ENCODE measurements around the gene ANKRD45. TPM values are rescaled to one million over a fixed set of nuclear protein-coding genes. Genes with fewer than 3 reads are reported as not detected.
"Not testable (repeated sequence)": the region's sequence is repeated elsewhere in the genome, so short reads cannot be mapped to it uniquely, and the experiment has no call there.

The ANKRD45 gene
- total RNA-seq, 1 donor from 2014 or later, result not detected

DNA sequence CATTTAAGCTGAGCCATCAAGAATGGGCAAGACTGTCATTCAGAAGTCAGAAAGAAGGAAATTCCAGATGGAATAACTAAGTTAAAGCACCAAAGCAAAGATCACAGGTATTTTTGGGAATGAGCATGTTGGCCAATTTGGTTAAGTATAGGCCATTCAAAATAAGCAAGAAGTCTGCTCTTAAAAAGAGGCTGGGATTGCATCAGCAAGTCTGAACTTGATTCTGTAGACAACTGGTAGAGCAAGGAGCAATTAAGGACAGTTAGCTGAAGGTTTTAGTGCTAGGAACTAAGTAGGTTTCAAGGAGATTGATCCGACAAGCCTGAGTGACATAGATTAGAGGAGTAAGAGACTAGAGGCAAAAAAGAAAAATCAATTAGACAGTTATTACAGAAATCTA lies 8.4 kb downstream of the ANKRD45 start:
- Mint-ChIP-seq H3K27ac (ENCODE audit: unreplicated experiment) (peak overlapping the region; percentile 8), H3K4me3 (ENCODE audit: unreplicated experiment) (no peak overlapping the region), H3K4me1 (ENCODE audit: low read depth) (no peaks in the 10 kb centered on the region), H3K27me3 (ENCODE audit: low read depth) (no peaks in the 10 kb centered on the region), H3K36me3 (ENCODE audit: low read depth) (peaks cover 1% of the 10 kb centered on the region), H3K9me3 (ENCODE audit: low read depth) (peaks cover 12% of the 10 kb centered on the region)
- no peak for TF ChIP-seq CTCF (IDR thresholded peaks at IDR 0.05)
- no peak for DNase-seq (ENCODE audit: low spot score)

DNA sequence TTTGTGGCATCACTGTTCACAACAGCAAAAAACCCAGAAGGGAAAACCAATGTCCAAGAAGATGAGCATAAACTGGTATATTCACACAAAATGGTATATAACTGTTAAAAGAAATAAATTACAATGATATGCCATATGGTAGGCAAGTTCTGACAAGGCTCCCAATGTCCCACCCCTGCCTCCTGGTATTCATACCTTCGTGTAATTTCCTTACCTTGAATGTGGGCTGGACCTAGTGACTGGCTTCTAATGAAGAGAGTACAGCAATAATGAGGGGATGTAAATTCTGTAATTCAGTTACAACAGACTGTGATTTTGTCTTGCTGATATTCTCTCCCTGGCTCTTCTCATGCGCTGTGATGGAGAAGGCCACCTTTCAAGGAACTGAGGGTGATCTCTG lies 9.3 kb downstream of the ANKRD45 start:
- no peak overlapping the region for H3K4me3 Mint-ChIP-seq (ENCODE audit: unreplicated experiment)
- no peak for DNase-seq (ENCODE audit: low spot score)
- H3K9me3 Mint-ChIP-seq (ENCODE audit: low read depth), result peaks cover 16% of the 10 kb centered on the region
- H3K4me1 Mint-ChIP-seq (ENCODE audit: low read depth), result no peaks in the 10 kb centered on the region
- H3K27ac Mint-ChIP-seq (ENCODE audit: unreplicated experiment), result no peak overlapping the region
- TF ChIP-seq CTCF (IDR thresholded peaks at IDR 0.05), result no peak
- peaks cover 1% of the 10 kb centered on the region for H3K36me3 Mint-ChIP-seq (ENCODE audit: low read depth)
- H3K27me3 Mint-ChIP-seq (ENCODE audit: low read depth), result no peaks in the 10 kb centered on the region

GRCh38 chr1:173648880-173649605 lies 20.6 kb downstream of the ANKRD45 start:
- DNase-seq (ENCODE audit: low spot score), result no peak
- Mint-ChIP-seq H3K36me3 (ENCODE audit: low read depth) (peaks cover 5% of the 10 kb centered on the region), H3K4me1 (ENCODE audit: low read depth) (peaks cover 2% of the 10 kb centered on the region), H3K27ac (ENCODE audit: unreplicated experiment) (peak overlapping the region; percentile 5), H3K4me3 (ENCODE audit: unreplicated experiment) (no peak overlapping the region), H3K9me3 (ENCODE audit: low read depth) (peaks cover 13% of the 10 kb centered on the region), H3K27me3 (ENCODE audit: low read depth) (peaks cover 7% of the 10 kb centered on the region)
- TF ChIP-seq CTCF (IDR thresholded peaks at IDR 0.05), result no peak

GRCh38 chr1:173646656-173647055 lies 23.0 kb downstream of the ANKRD45 start:
- peaks cover 2% of the 10 kb centered on the region for H3K4me1 Mint-ChIP-seq (ENCODE audit: low read depth)
- H3K36me3 Mint-ChIP-seq (ENCODE audit: low read depth), result peaks cover 1% of the 10 kb centered on the region
- H3K9me3 Mint-ChIP-seq (ENCODE audit: low read depth), result peaks cover 5% of the 10 kb centered on the region
- no peak for DNase-seq (ENCODE audit: low spot score)
- no peak overlapping the region for H3K27ac Mint-ChIP-seq (ENCODE audit: unreplicated experiment)
- no peaks in the 10 kb centered on the region for H3K27me3 Mint-ChIP-seq (ENCODE audit: low read depth)
- TF ChIP-seq CTCF (IDR thresholded peaks at IDR 0.05), result no peak
- H3K4me3 Mint-ChIP-seq (ENCODE audit: unreplicated experiment), result no peak overlapping the region

DNA sequence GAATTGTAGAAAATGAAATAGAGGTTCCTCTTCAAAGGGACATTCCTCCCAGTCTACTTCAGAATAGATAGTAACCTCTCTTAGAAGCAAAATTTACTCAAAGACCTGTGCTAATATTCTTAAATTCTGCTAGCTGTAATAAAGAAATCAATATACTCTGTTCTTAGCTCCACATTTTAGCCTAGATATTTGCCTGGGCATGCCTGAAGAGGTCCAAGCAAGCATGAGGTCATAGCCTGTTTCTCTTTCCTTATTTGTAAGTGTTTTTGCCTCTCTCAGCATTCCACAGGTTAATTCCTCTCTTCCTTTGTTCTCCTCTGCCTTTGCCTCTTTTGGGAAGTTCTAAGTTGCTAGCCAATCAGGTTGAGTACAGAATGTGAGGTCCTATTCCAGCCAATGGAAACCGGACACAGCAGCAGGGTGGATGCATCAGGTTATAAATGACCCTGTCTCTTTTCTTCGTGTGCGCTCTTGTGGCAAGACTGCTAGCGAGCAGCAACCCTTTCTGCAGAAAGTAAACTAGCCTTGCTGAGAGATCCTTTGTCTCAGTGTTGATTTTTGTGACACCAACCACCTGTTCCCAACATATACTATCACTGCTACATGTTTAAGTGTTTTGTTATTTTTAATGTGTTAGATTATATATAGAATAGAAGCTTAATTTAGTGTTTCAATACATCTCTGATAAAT lies 27.1 kb downstream of the ANKRD45 start:
- DNase-seq (ENCODE audit: low spot score); H3K4me1 Mint-ChIP-seq (ENCODE audit: low read depth); H3K36me3 Mint-ChIP-seq (ENCODE audit: low read depth); H3K9me3 Mint-ChIP-seq (ENCODE audit: low read depth); H3K27me3 Mint-ChIP-seq (ENCODE audit: low read depth): not testable (repeated sequence)
- H3K4me3 Mint-ChIP-seq (ENCODE audit: unreplicated experiment), result peak overlapping the region; percentile 13
- H3K27ac Mint-ChIP-seq (ENCODE audit: unreplicated experiment), result peak overlapping the region; percentile 71

Measured in chondrocyte (in vitro differentiated cells).